ENCODE measurements around the gene LIG3. TPM values are rescaled to one million over a fixed set of nuclear protein-coding genes. Genes with fewer than 3 reads are reported as not detected.
A peak's percentile ranks its signal among the peaks of the same experiment; 100 is the strongest.
"Not testable (repeated sequence)": the region's sequence is repeated elsewhere in the genome, so short reads cannot be mapped to it uniquely, and the experiment has no call there.

Gene LIG3
- total and polyA plus RNA-seq, 12 donors, result 6.2 to 38.4 (median 26.6) TPM

- H3K4me3 ChIP-seq, result no peak overlapping the region
- H3K9me3 ChIP-seq (replicated peaks in 1 of 3), result no peaks in the 10 kb centered on the region
- peaks cover 0 to 13% of the 10 kb centered on the region in 2 donors for H3K4me1 ChIP-seq (replicated peaks in 1 of 2)
- H3K27me3 ChIP-seq, result no peaks in the 10 kb centered on the region
- TF ChIP-seq CTCF (IDR thresholded peaks at IDR 0.05), result no peak
- no peak for TF ChIP-seq POLR2A (IDR thresholded peaks at IDR 0.05)
- peak overlapping the region in 3 of 5 donors; percentile 3 to 87 (median 44) for H3K27ac ChIP-seq
- peaks cover 0 to 63% of the 10 kb centered on the region in 2 donors for H3K36me3 ChIP-seq (replicated peaks in 1 of 2)
- no peak for DNase-seq
- intact Hi-C loops (cut with DNase I), result loop anchor here (5.0 kb wide), 2 partner anchors 121 to 126 kb away; partner anchors contain the start of genes FNDC8 (in 1 of the 2) and RAD51D (in 1 of the 2)
- 78 to 85% (median 81%) methylated on average over 3 of the region's 3 CpGs for WGBS, 4 donors
These were observed 16.3 kb downstream of the LIG3 start for GRCh38 chr17:34996422-34997285.

- Histone ChIP-seq H3K4me1 (replicated peaks in 1 of 2) (peaks cover 0 to 13% of the 10 kb centered on the region in 2 donors), H3K27me3 (no peaks in the 10 kb centered on the region), H3K36me3 (replicated peaks in 1 of 2) (peaks cover 0 to 57% of the 10 kb centered on the region in 2 donors), H3K9me3 (replicated peaks in 1 of 3) (no peaks in the 10 kb centered on the region), H3K4me3 (no peak overlapping the region), H3K27ac (peak overlapping the region in 4 of 5 donors; percentile 3 to 87 (median 42))
- peak; percentile 57 to 89 (median 76) for DNase-seq
- WGBS, 4 donors, result 39 to 60% (median 49%) methylated on average over 11 of the region's 11 CpGs
- intact Hi-C loops (cut with DNase I), result loop anchor here (5.0 kb wide), 2 partner anchors 120 to 125 kb away; partner anchors contain the start of genes FNDC8 (in 1 of the 2) and RAD51D (in 1 of the 2)
- TF ChIP-seq CTCF (IDR thresholded peaks at IDR 0.05) (no peak), POLR2A (IDR thresholded peaks at IDR 0.05) (no peak)
These were observed 17.1 kb downstream of the LIG3 start for GRCh38 chr17:34997355-34997862.

GRCh38 chr17:34998205-34998604 is 17.9 kb downstream of the LIG3 start:
- peaks cover 0 to 49% of the 10 kb centered on the region in 2 donors for H3K36me3 ChIP-seq (replicated peaks in 1 of 2)
- peaks cover 0 to 13% of the 10 kb centered on the region in 2 donors for H3K4me1 ChIP-seq (replicated peaks in 1 of 2)
- no peaks in the 10 kb centered on the region for H3K9me3 ChIP-seq (replicated peaks in 1 of 3)
- intact Hi-C loops (cut with DNase I), result loop anchor here (5.0 kb wide), 2 partner anchors 119 to 124 kb away; partner anchors contain the start of genes FNDC8 (in 1 of the 2) and RAD51D (in 1 of the 2)
- H3K27me3 ChIP-seq, result no peaks in the 10 kb centered on the region
- no peak overlapping the region for H3K4me3 ChIP-seq
- 48 to 64% (median 53%) methylated on average over 1 to 5 of the region's 5 CpGs for WGBS, 4 donors
- H3K27ac ChIP-seq, result peak overlapping the region in 3 of 5 donors; percentile 22 to 87 (median 61)
- TF ChIP-seq POLR2A (IDR thresholded peaks at IDR 0.05), result no peak
- TF ChIP-seq CTCF (IDR thresholded peaks at IDR 0.05), result peak; percentile 52 to 91 (median 74)
- peak; percentile 60 to 82 (median 73) for DNase-seq

GRCh38 chr17:34999456-34999855 is 19.1 kb downstream of the LIG3 start:
- DNase-seq, result no peak
- Histone ChIP-seq H3K36me3 (replicated peaks in 1 of 2) (peaks cover 0 to 40% of the 10 kb centered on the region in 2 donors), H3K4me1 (replicated peaks in 1 of 2) (peaks cover 0 to 13% of the 10 kb centered on the region in 2 donors), H3K27me3 (no peaks in the 10 kb centered on the region), H3K4me3 (no peak overlapping the region), H3K9me3 (replicated peaks in 1 of 3) (no peaks in the 10 kb centered on the region), H3K27ac (no peak overlapping the region)
- TF ChIP-seq POLR2A (IDR thresholded peaks at IDR 0.05) (no peak), CTCF (IDR thresholded peaks at IDR 0.05) (no peak)
- 88 to 100% (median 100%) methylated on average over 2 of the region's 2 CpGs for WGBS, 4 donors
- intact Hi-C loops (cut with DNase I), result loop anchor here (5.0 kb wide), 2 partner anchors 118 to 123 kb away; partner anchors contain the start of genes FNDC8 (in 1 of the 2) and RAD51D (in 1 of the 2)

GRCh38 chr17:35000965-35001364 is 20.7 kb downstream of the LIG3 start:
- H3K9me3 ChIP-seq (replicated peaks in 1 of 3); H3K4me3 ChIP-seq; H3K27ac ChIP-seq; DNase-seq; H3K27me3 ChIP-seq; intact Hi-C loops (cut with DNase I): not testable (repeated sequence)
- Histone ChIP-seq H3K36me3 (replicated peaks in 1 of 2) (peaks cover 0 to 39% of the 10 kb centered on the region in 2 donors), H3K4me1 (replicated peaks in 1 of 2) (peaks cover 0 to 13% of the 10 kb centered on the region in 2 donors)
- 92 to 96% (median 93%) methylated on average over 14 of the region's 14 CpGs for WGBS, 4 donors

Data from adrenal gland (tissue), 12 donors.